Measurements from ENCODE around the gene LIG1. TPM values are rescaled to one million over a fixed set of nuclear protein-coding genes. Genes with fewer than 3 reads are reported as not detected.
"Not testable (repeated sequence)": the region's sequence is repeated elsewhere in the genome, so short reads cannot be mapped to it uniquely, and the experiment has no call there.

LIG1 gene
- total RNA-seq, 2 experiments from 2014 or later, result 187 to 195 TPM

- no peaks in the 10 kb centered on the region for H3K9me3 Mint-ChIP-seq
- intact Hi-C loops (cut with micrococcal nuclease), result no loop called here
- CTCF ChIA-PET, result no interaction called here
- DNase-seq, result no peak
- no peaks in the 10 kb centered on the region for H3K27me3 Mint-ChIP-seq (ENCODE audit: low read depth)
- peaks cover 24% of the 10 kb centered on the region for H3K36me3 Mint-ChIP-seq (ENCODE audit: low read depth)
- peaks cover 15% of the 10 kb centered on the region for H3K4me1 Mint-ChIP-seq (ENCODE audit: low read depth)
- no peak overlapping the region for H3K4me3 Mint-ChIP-seq
- peak overlapping the region; percentile 38 for H3K27ac Mint-ChIP-seq
Measured at GRCh38 chr19:48113190-48113917, 56.8 kb downstream of the LIG1 start.

- intact Hi-C loops (cut with micrococcal nuclease), result no loop called here
- no peaks in the 10 kb centered on the region for H3K27me3 Mint-ChIP-seq (ENCODE audit: low read depth)
- CTCF ChIA-PET, result interaction anchor here (1.1 to 2.7 kb wide), 4 partner anchors 10 to 149 kb away, joined by 3 to 16 read pairs (median 7); no protein-coding TSS in a partner anchor
- peaks cover 11% of the 10 kb centered on the region for H3K4me1 Mint-ChIP-seq (ENCODE audit: low read depth)
- no peak for DNase-seq
- H3K27ac Mint-ChIP-seq, result peak overlapping the region; percentile 93
- H3K36me3 Mint-ChIP-seq (ENCODE audit: low read depth), result peaks cover 14% of the 10 kb centered on the region
- no peaks in the 10 kb centered on the region for H3K9me3 Mint-ChIP-seq
- no peak overlapping the region for H3K4me3 Mint-ChIP-seq
Measured at GRCh38 chr19:48111280-48111679, 58.9 kb downstream of the LIG1 start.

- Mint-ChIP-seq H3K4me3 (peak within 1 kb of the TSS; percentile 85), H3K27me3 (ENCODE audit: low read depth) (no peaks in the 10 kb centered on the region), H3K4me1 (ENCODE audit: low read depth) (peaks cover 11% of the 10 kb centered on the region), H3K9me3 (no peaks in the 10 kb centered on the region), H3K36me3 (ENCODE audit: low read depth) (peaks cover 10% of the 10 kb centered on the region), H3K27ac (peak within 1 kb of the TSS; percentile 93)
- intact Hi-C loops (cut with micrococcal nuclease), result no loop called here
- peak; percentile 89 for DNase-seq
- CTCF ChIA-PET, result interaction anchor here (0.8 to 2.7 kb wide), 7 partner anchors 9 to 280 kb away, joined by 3 to 16 read pairs (median 4); partner anchors contain the start of gene KDELR1
Measured at GRCh38 chr19:48110350-48110966, 59.7 kb downstream of the LIG1 start, which contains the start of gene PLA2G4C. PLA2G4C (minus strand) TSS chr19:48110817; CDS start chr19:48106529, 4,288 bp downstream.

- H3K27ac Mint-ChIP-seq, result peak overlapping the region; percentile 61
- CTCF ChIA-PET, result interaction anchor here (0.6 to 2.9 kb wide), 7 partner anchors 27 to 450 kb away, joined by 3 to 18 read pairs (median 5); partner anchors contain the start of gene KDELR1
- DNase-seq, result no peak
- H3K36me3 Mint-ChIP-seq (ENCODE audit: low read depth), result peaks cover 1% of the 10 kb centered on the region
- H3K4me1 Mint-ChIP-seq (ENCODE audit: low read depth), result peaks cover 11% of the 10 kb centered on the region
- no peaks in the 10 kb centered on the region for H3K9me3 Mint-ChIP-seq
- H3K27me3 Mint-ChIP-seq (ENCODE audit: low read depth), result no peaks in the 10 kb centered on the region
- peak overlapping the region; percentile 46 for H3K4me3 Mint-ChIP-seq
- intact Hi-C loops (cut with micrococcal nuclease), result no loop called here
Measured at GRCh38 chr19:48108997-48109782, 61.0 kb downstream of the LIG1 start.

- Mint-ChIP-seq H3K4me3 (no peak overlapping the region), H3K27me3 (ENCODE audit: low read depth) (no peaks in the 10 kb centered on the region), H3K27ac (no peak overlapping the region), H3K36me3 (ENCODE audit: low read depth) (peaks cover 5% of the 10 kb centered on the region), H3K9me3 (peaks cover 1% of the 10 kb centered on the region), H3K4me1 (ENCODE audit: low read depth) (no peaks in the 10 kb centered on the region)
- CTCF ChIA-PET, result interaction anchor here (0.7 to 4.8 kb wide), 3 partner anchors 15 to 140 kb away, joined by 3 to 53 read pairs (median 3); no protein-coding TSS in a partner anchor
- DNase-seq, result no peak
- intact Hi-C loops (cut with micrococcal nuclease), result loop anchor here (1.0 kb wide), 1 partner anchor 141 kb away; no protein-coding TSS in a partner anchor
Measured at GRCh38 chr19:48103922-48104321, 66.2 kb downstream of the LIG1 start.

- Mint-ChIP-seq H3K4me1 (ENCODE audit: low read depth) (no peaks in the 10 kb centered on the region), H3K36me3 (ENCODE audit: low read depth) (peaks cover 5% of the 10 kb centered on the region), H3K27me3 (ENCODE audit: low read depth) (no peaks in the 10 kb centered on the region), H3K9me3 (peaks cover 1% of the 10 kb centered on the region), H3K27ac (no peak overlapping the region), H3K4me3 (no peak overlapping the region)
- intact Hi-C loops (cut with micrococcal nuclease), result loop anchor here (1.0 kb wide), 1 partner anchor 140 kb away; no protein-coding TSS in a partner anchor
- CTCF ChIA-PET, result interaction anchor here (0.7 to 4.8 kb wide), 5 partner anchors 16 to 140 kb away, joined by 3 to 53 read pairs (median 3); no protein-coding TSS in a partner anchor
- peak; percentile 51 for DNase-seq
Measured at GRCh38 chr19:48102870-48103751, 67.0 kb downstream of the LIG1 start.

GRCh38 chr19:48095612-48096175 lies 74.5 kb downstream of the LIG1 start:
- Mint-ChIP-seq H3K27ac (no peak overlapping the region), H3K27me3 (ENCODE audit: low read depth) (no peaks in the 10 kb centered on the region), H3K9me3 (peaks cover 18% of the 10 kb centered on the region), H3K36me3 (ENCODE audit: low read depth) (peaks cover 39% of the 10 kb centered on the region), H3K4me3 (no peak overlapping the region), H3K4me1 (ENCODE audit: low read depth) (peaks cover 8% of the 10 kb centered on the region)
- DNase-seq, result no peak
- intact Hi-C loops (cut with micrococcal nuclease), result no loop called here
- CTCF ChIA-PET, result no interaction called here

- Mint-ChIP-seq H3K27ac (no peak overlapping the region), H3K4me3 (no peak overlapping the region), H3K4me1 (ENCODE audit: low read depth) (peaks cover 8% of the 10 kb centered on the region), H3K36me3 (ENCODE audit: low read depth) (peaks cover 39% of the 10 kb centered on the region), H3K27me3 (ENCODE audit: low read depth) (no peaks in the 10 kb centered on the region), H3K9me3 (peaks cover 18% of the 10 kb centered on the region)
- CTCF ChIA-PET, result interaction anchor here (0.6 to 1.9 kb wide), 3 partner anchors 131 to 247 kb away, joined by 3 to 4 read pairs (median 3); no protein-coding TSS in a partner anchor
- intact Hi-C loops (cut with micrococcal nuclease), result no loop called here
- no peak for DNase-seq
Measured at GRCh38 chr19:48094855-48095203, 75.3 kb downstream of the LIG1 start.

GRCh38 chr19:48094129-48094854 lies 75.9 kb downstream of the LIG1 start:
- intact Hi-C loops (cut with micrococcal nuclease), result no loop called here
- DNase-seq, result no peak
- H3K36me3 Mint-ChIP-seq (ENCODE audit: low read depth), result peaks cover 39% of the 10 kb centered on the region
- H3K9me3 Mint-ChIP-seq, result peaks cover 18% of the 10 kb centered on the region
- H3K4me3 Mint-ChIP-seq, result no peak overlapping the region
- H3K27ac Mint-ChIP-seq, result no peak overlapping the region
- H3K4me1 Mint-ChIP-seq (ENCODE audit: low read depth), result peaks cover 8% of the 10 kb centered on the region
- CTCF ChIA-PET, result interaction anchor here (0.6 to 1.9 kb wide), 3 partner anchors 131 to 246 kb away, joined by 3 to 4 read pairs (median 3); no protein-coding TSS in a partner anchor
- H3K27me3 Mint-ChIP-seq (ENCODE audit: low read depth), result peaks cover 1% of the 10 kb centered on the region

- H3K36me3 Mint-ChIP-seq (ENCODE audit: low read depth), result peaks cover 30% of the 10 kb centered on the region
- H3K4me3 Mint-ChIP-seq; intact Hi-C loops (cut with micrococcal nuclease); H3K27ac Mint-ChIP-seq; H3K4me1 Mint-ChIP-seq (ENCODE audit: low read depth); DNase-seq; H3K27me3 Mint-ChIP-seq (ENCODE audit: low read depth): not testable (repeated sequence)
- H3K9me3 Mint-ChIP-seq, result peaks cover 18% of the 10 kb centered on the region
- CTCF ChIA-PET, result interaction anchor here (0.7 kb wide), 1 partner anchor 10 kb away, joined by 3 read pairs; no protein-coding TSS in a partner anchor
Measured at GRCh38 chr19:48091111-48091718, 78.9 kb downstream of the LIG1 start.

Measured in activated naive CD4-positive, alpha-beta T cell treated with anti-CD3 and anti-CD28 coated beads for 36 hours (primary cell).